Ovary (tissue), 3 donors: ENCODE results near the gene ZBED4.

Experiments
- CTCF ChIP-seq, 3 donors: fragments of 450-650 bp in 2 of 3; fragments of 200-600 bp in 1 of 3; IDR thresholded peaks; one replicate each; pipeline versions ENCODE4 v1.5.1 to v1.8.0; 2016 to 2022; ENCODE audit warnings: antibody characterized with exemption in 3 of 3, mild to moderate bottlenecking in 1 of 3
- EP300 ChIP-seq: sonication (generic); formaldehyde crosslinking; IDR thresholded peaks from one replicate; pipeline ENCODE4 v1.6.1; 2017; ENCODE audit warnings: antibody characterized with exemption
- POLR2A ChIP-seq: fragments of 450-650 bp; IDR thresholded peaks from one replicate; pipeline ENCODE4 v1.6.1; 2017; ENCODE audit warnings: antibody characterized with exemption, mild to moderate bottlenecking, moderate library complexity
- donor health status: DM: no; HTN: no; CAD: no.

- no peak for TF ChIP-seq CTCF (IDR thresholded peaks at IDR 0.05)
- TF ChIP-seq POLR2A: no peak
- no peak for TF ChIP-seq EP300
Observed at GRCh38 chr22:49901457-49901856, 47.8 kb downstream of the ZBED4 start.
